ENCODE results near the gene ROBO4. TPM values are rescaled to one million over a fixed set of nuclear protein-coding genes. Genes with fewer than 3 reads are reported as not detected.
A peak's percentile ranks its signal among the peaks of the same experiment; 100 is the strongest.

ROBO4 gene
- total RNA-seq, 1 donor from 2014 or later = not detected

DNA sequence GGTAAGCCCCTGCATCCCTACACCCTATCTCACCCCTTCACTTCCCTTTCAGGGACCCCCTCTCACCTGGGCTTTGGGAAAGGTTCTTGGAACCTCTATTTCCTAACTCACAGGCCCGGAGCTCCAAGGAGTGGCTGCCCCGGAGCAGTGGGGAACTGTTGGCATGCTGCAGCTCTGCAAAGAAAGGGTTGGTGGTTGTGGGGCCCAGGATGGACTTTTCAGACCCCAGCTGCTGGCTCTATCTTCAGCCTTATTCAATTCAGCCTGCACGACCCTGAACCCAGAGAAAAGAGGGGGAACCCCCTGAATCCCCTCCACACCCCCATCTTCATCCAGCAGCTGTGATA is 10.0 kb downstream of the ROBO4 start:
- Mint-ChIP-seq H3K27ac (no peak overlapping the region), H3K27me3 (peaks cover 38% of the 10 kb centered on the region), H3K36me3 (no peaks in the 10 kb centered on the region), H3K9me3 (no peaks in the 10 kb centered on the region), H3K4me1 (ENCODE audit: unreplicated experiment) (peaks cover 7% of the 10 kb centered on the region), H3K4me3 (no peak overlapping the region)
- TF ChIP-seq CTCF (conservative IDR thresholded peaks at IDR 0.05) = no peak
- DNase-seq (ENCODE audit: extremely low spot score, unreplicated experiment) = peak; percentile 24

- Mint-ChIP-seq H3K36me3 (no peaks in the 10 kb centered on the region), H3K27me3 (peaks cover 34% of the 10 kb centered on the region), H3K4me3 (no peak overlapping the region), H3K4me1 (ENCODE audit: unreplicated experiment) (peaks cover 12% of the 10 kb centered on the region), H3K27ac (no peak overlapping the region), H3K9me3 (no peaks in the 10 kb centered on the region)
- peak; percentile 44 for DNase-seq (ENCODE audit: extremely low spot score, unreplicated experiment)
- TF ChIP-seq CTCF (conservative IDR thresholded peaks at IDR 0.05) = no peak
Measured at GRCh38 chr11:124886978-124887666, 10.5 kb downstream of the ROBO4 start.

- H3K4me3 Mint-ChIP-seq = no peak overlapping the region
- peaks cover 33% of the 10 kb centered on the region for H3K27me3 Mint-ChIP-seq
- H3K9me3 Mint-ChIP-seq = no peaks in the 10 kb centered on the region
- H3K27ac Mint-ChIP-seq = no peak overlapping the region
- H3K36me3 Mint-ChIP-seq = no peaks in the 10 kb centered on the region
- no peak for TF ChIP-seq CTCF (conservative IDR thresholded peaks at IDR 0.05)
- peaks cover 12% of the 10 kb centered on the region for H3K4me1 Mint-ChIP-seq (ENCODE audit: unreplicated experiment)
- DNase-seq (ENCODE audit: extremely low spot score, unreplicated experiment) = peak; percentile 43
Measured at GRCh38 chr11:124886476-124886875, 11.2 kb downstream of the ROBO4 start.

GRCh38 chr11:124884869-124885479 is 12.7 kb downstream of the ROBO4 start:
- H3K27ac Mint-ChIP-seq = no peak overlapping the region
- no peak overlapping the region for H3K4me3 Mint-ChIP-seq
- DNase-seq (ENCODE audit: extremely low spot score, unreplicated experiment) = peak; percentile 32
- peaks cover 27% of the 10 kb centered on the region for H3K27me3 Mint-ChIP-seq
- TF ChIP-seq CTCF (conservative IDR thresholded peaks at IDR 0.05) = no peak
- peaks cover 12% of the 10 kb centered on the region for H3K4me1 Mint-ChIP-seq (ENCODE audit: unreplicated experiment)
- H3K36me3 Mint-ChIP-seq = no peaks in the 10 kb centered on the region
- H3K9me3 Mint-ChIP-seq = no peaks in the 10 kb centered on the region

GRCh38 chr11:124884340-124884739 is 13.3 kb downstream of the ROBO4 start:
- H3K27me3 Mint-ChIP-seq = peaks cover 23% of the 10 kb centered on the region
- DNase-seq (ENCODE audit: extremely low spot score, unreplicated experiment) = no peak
- H3K4me1 Mint-ChIP-seq (ENCODE audit: unreplicated experiment) = peaks cover 12% of the 10 kb centered on the region
- no peak overlapping the region for H3K4me3 Mint-ChIP-seq
- H3K36me3 Mint-ChIP-seq = no peaks in the 10 kb centered on the region
- H3K27ac Mint-ChIP-seq = peak overlapping the region; percentile 12
- H3K9me3 Mint-ChIP-seq = no peaks in the 10 kb centered on the region
- TF ChIP-seq CTCF (conservative IDR thresholded peaks at IDR 0.05) = no peak

Data from type B pancreatic cell (in vitro differentiated cells).